IPS-18a (cell line): ENCODE results near the gene TTC17.
"Not testable (repeated sequence)": the region's sequence is repeated elsewhere in the genome, so short reads cannot be mapped to it uniquely, and the experiment has no call there.

Source experiments
- H3K27ac ChIP-seq: one replicate; pipeline ENCODE4 v1.5.1; 2013; ENCODE audit warnings: low read length
- H3K27me3 ChIP-seq: one replicate; pipeline ENCODE4 v1.6.1; 2013; ENCODE audit warnings: mild to moderate bottlenecking, low read length; ENCODE audit not compliant: control insufficient read depth, insufficient read depth
- H3K36me3 ChIP-seq: one replicate; pipeline ENCODE4 v1.6.1; 2013; ENCODE audit warnings: low read depth, low read length; ENCODE audit not compliant: control insufficient read depth
- H3K4me1 ChIP-seq: one replicate; pipeline ENCODE4 v1.6.1; 2013; ENCODE audit warnings: low read depth, low read length; ENCODE audit not compliant: control insufficient read depth
- H3K4me3 ChIP-seq: one replicate; pipeline ENCODE4 v1.5.1; 2013; ENCODE audit warnings: low read length
- H3K9ac ChIP-seq: one replicate; pipeline ENCODE4 v1.6.1; 2013; ENCODE audit warnings: mild to moderate bottlenecking, low read length, moderate library complexity
- H3K9me3 ChIP-seq: one replicate; pipeline ENCODE4 v1.6.1; 2013; ENCODE audit warnings: low read depth, low read length; ENCODE audit not compliant: control insufficient read depth

Gene TTC17

GRCh38 chr11:43418197-43418596 is 59.5 kb downstream of the TTC17 start:
- Histone ChIP-seq H3K27me3 (no peaks in the 10 kb centered on the region), H3K9me3 (no peaks in the 10 kb centered on the region), H3K4me1 (no peaks in the 10 kb centered on the region), H3K27ac (no peak overlapping the region), H3K36me3 (peaks cover 26% of the 10 kb centered on the region), H3K9ac (no peak overlapping the region), H3K4me3 (no peak overlapping the region)

GRCh38 chr11:43419460-43419859 is 60.7 kb downstream of the TTC17 start:
- Histone ChIP-seq H3K9me3 (no peaks in the 10 kb centered on the region), H3K27ac (no peak overlapping the region), H3K9ac (no peak overlapping the region), H3K4me3 (no peak overlapping the region), H3K27me3 (no peaks in the 10 kb centered on the region), H3K4me1 (no peaks in the 10 kb centered on the region), H3K36me3 (peaks cover 19% of the 10 kb centered on the region)

GRCh38 chr11:43427971-43428370 is 69.3 kb downstream of the TTC17 start:
- no peak overlapping the region for H3K9ac ChIP-seq
- H3K36me3 ChIP-seq = peaks cover 3% of the 10 kb centered on the region
- no peaks in the 10 kb centered on the region for H3K4me1 ChIP-seq
- no peaks in the 10 kb centered on the region for H3K27me3 ChIP-seq
- H3K27ac ChIP-seq = no peak overlapping the region
- H3K9me3 ChIP-seq = no peaks in the 10 kb centered on the region
- H3K4me3 ChIP-seq = no peak overlapping the region

GRCh38 chr11:43430916-43431315 is 72.2 kb downstream of the TTC17 start:
- not testable (repeated sequence) for H3K9me3 ChIP-seq, H3K36me3 ChIP-seq, H3K4me3 ChIP-seq, H3K27ac ChIP-seq, H3K4me1 ChIP-seq, H3K27me3 ChIP-seq, H3K9ac ChIP-seq

GRCh38 chr11:43434893-43435292 is 76.2 kb downstream of the TTC17 start:
- H3K36me3 ChIP-seq = peaks cover 15% of the 10 kb centered on the region
- no peak overlapping the region for H3K27ac ChIP-seq

GRCh38 chr11:43440486-43440885 is 81.8 kb downstream of the TTC17 start:
- Histone ChIP-seq H3K9me3 (no peaks in the 10 kb centered on the region), H3K27me3 (no peaks in the 10 kb centered on the region), H3K27ac (no peak overlapping the region), H3K36me3 (peaks cover 42% of the 10 kb centered on the region), H3K4me3 (no peak overlapping the region), H3K4me1 (no peaks in the 10 kb centered on the region), H3K9ac (no peak overlapping the region)

More at GRCh38 chr11:43434893-43435292, 76.2 kb downstream of the TTC17 start:
- Histone ChIP-seq H3K9ac (no peak overlapping the region), H3K27me3 (no peaks in the 10 kb centered on the region), H3K4me3 (no peak overlapping the region), H3K9me3 (no peaks in the 10 kb centered on the region), H3K4me1 (no peaks in the 10 kb centered on the region)

GRCh38 chr11:43443811-43444210 is 85.1 kb downstream of the TTC17 start:
- Histone ChIP-seq H3K4me3 (no peak overlapping the region), H3K27ac (no peak overlapping the region)

GRCh38 chr11:43447151-43447550 is 88.4 kb downstream of the TTC17 start:
- no peaks in the 10 kb centered on the region for H3K9me3 ChIP-seq
- H3K36me3 ChIP-seq = peaks cover 88% of the 10 kb centered on the region
- H3K27ac ChIP-seq = no peak overlapping the region
- no peaks in the 10 kb centered on the region for H3K4me1 ChIP-seq
- H3K27me3 ChIP-seq = no peaks in the 10 kb centered on the region
- H3K4me3 ChIP-seq = no peak overlapping the region
- no peak overlapping the region for H3K9ac ChIP-seq

More at GRCh38 chr11:43443811-43444210, 85.1 kb downstream of the TTC17 start:
- Histone ChIP-seq H3K27me3 (no peaks in the 10 kb centered on the region), H3K36me3 (peaks cover 58% of the 10 kb centered on the region), H3K9ac (no peak overlapping the region), H3K4me1 (no peaks in the 10 kb centered on the region), H3K9me3 (no peaks in the 10 kb centered on the region)

GRCh38 chr11:43458486-43458885 is 99.8 kb downstream of the TTC17 start:
- Histone ChIP-seq H3K36me3 (peaks cover 44% of the 10 kb centered on the region), H3K4me1 (no peaks in the 10 kb centered on the region)

GRCh38 chr11:43459246-43459645 is 100.5 kb downstream of the TTC17 start:
- no peaks in the 10 kb centered on the region for H3K4me1 ChIP-seq
- H3K9ac ChIP-seq = no peak overlapping the region
- H3K27ac ChIP-seq = no peak overlapping the region
- no peaks in the 10 kb centered on the region for H3K27me3 ChIP-seq
- H3K9me3 ChIP-seq = no peaks in the 10 kb centered on the region
- peaks cover 42% of the 10 kb centered on the region for H3K36me3 ChIP-seq
- H3K4me3 ChIP-seq = no peak overlapping the region

More at GRCh38 chr11:43458486-43458885, 99.8 kb downstream of the TTC17 start:
- Histone ChIP-seq H3K4me3 (no peak overlapping the region), H3K27me3 (no peaks in the 10 kb centered on the region), H3K9ac (no peak overlapping the region), H3K27ac (no peak overlapping the region), H3K9me3 (no peaks in the 10 kb centered on the region)

GRCh38 chr11:43462359-43462758 is 103.6 kb downstream of the TTC17 start:
- no peak overlapping the region for H3K9ac ChIP-seq
- H3K27me3 ChIP-seq = no peaks in the 10 kb centered on the region
- H3K27ac ChIP-seq = no peak overlapping the region
- peaks cover 36% of the 10 kb centered on the region for H3K36me3 ChIP-seq
- no peaks in the 10 kb centered on the region for H3K4me1 ChIP-seq
- H3K9me3 ChIP-seq = no peaks in the 10 kb centered on the region
- no peak overlapping the region for H3K4me3 ChIP-seq

GRCh38 chr11:43467958-43468357 is 109.2 kb downstream of the TTC17 start:
- Histone ChIP-seq H3K36me3 (peaks cover 7% of the 10 kb centered on the region), H3K27ac (no peak overlapping the region), H3K9me3 (no peaks in the 10 kb centered on the region), H3K4me3 (no peak overlapping the region), H3K4me1 (no peaks in the 10 kb centered on the region), H3K27me3 (no peaks in the 10 kb centered on the region), H3K9ac (no peak overlapping the region)
